Naive thymus-derived CD4-positive, alpha-beta T cell (primary cell): ENCODE measurements around the gene POC1A. TPM values are rescaled to one million over a fixed set of nuclear protein-coding genes. Genes with fewer than 3 reads are reported as not detected.

Experiments used
- ATAC-seq: fragments of 150-1000 bp; cut with Tn5 transposase; 2 replicates; pipeline ENCODE4 v1.10.0; 2021; ENCODE audit warnings: mild to moderate bottlenecking, moderate library complexity
- CTCF ChIA-PET: fragments of 350-600 bp; sonication (Branson Sonifier 250); formaldehyde crosslinking; loops from one replicate; lab custom pipeline; 2021; ENCODE audit warnings: antibody characterized with exemption; lab: Charles Lee
- POLR2A ChIA-PET: fragments of 350-600 bp; sonication (Branson Sonifier 250); formaldehyde crosslinking; loops from one replicate; lab custom pipeline; 2021; ENCODE audit warnings: antibody characterized with exemption, inconsistent platforms; lab: Charles Lee
- DNase-seq, 9 donors: peaks; one replicate each; pipeline versions ENCODE4 v3.0.0 to v3.0.0-alpha.2; 2020 to 2022; ENCODE audit warnings: mixed read lengths in 1 of 9
- H3K27ac ChIP-seq: one replicate; pipeline ENCODE4 v1.7.0; 2013; ENCODE audit warnings: mild to moderate bottlenecking, low read depth, low read length, moderate library complexity
- H3K27me3 ChIP-seq, 2 donors: one replicate each; pipeline ENCODE4 v1.7.0; 2013; ENCODE audit warnings: low read length in 2 of 2, mild to moderate bottlenecking in 2 of 2, moderate library complexity in 2 of 2; ENCODE audit not compliant: control insufficient read depth in 2 of 2, insufficient read depth in 2 of 2
- H3K36me3 ChIP-seq, 3 experiments: 1 replicate in 2 of 3; 2 replicates in 1 of 3; pipeline ENCODE4 v1.7.0; 2013; ENCODE audit warnings: low read length in 3 of 3, mild to moderate bottlenecking in 3 of 3, moderate library complexity in 1 of 3; ENCODE audit not compliant: insufficient read depth in 3 of 3, control insufficient read depth in 2 of 3
- H3K4me1 ChIP-seq, 2 donors: one replicate each; pipeline ENCODE4 v1.7.0; 2013; ENCODE audit warnings: low read length in 2 of 2, mild to moderate bottlenecking in 2 of 2, moderate library complexity in 1 of 2; ENCODE audit not compliant: control insufficient read depth in 2 of 2, insufficient read depth in 2 of 2
- H3K4me3 ChIP-seq: 2 replicates; pipeline ENCODE4 v1.7.0; 2013; ENCODE audit warnings: mild to moderate bottlenecking, low read length
- H3K9me3 ChIP-seq, 3 experiments: 1 replicate in 2 of 3; 2 replicates in 1 of 3; pipeline ENCODE4 v1.7.0; 2013; ENCODE audit warnings: low read length in 3 of 3; ENCODE audit not compliant: control insufficient read depth in 2 of 3
- H3K27ac Mint-ChIP-seq, 9 donors: one replicate each; pipeline ENCODE4 v1.8.0; 2020 to 2022; ENCODE audit warnings: mixed read lengths in 9 of 9, mild to moderate bottlenecking in 8 of 9, moderate library complexity in 5 of 9, inconsistent platforms in 2 of 9
- H3K27me3 Mint-ChIP-seq, 5 donors: one replicate each; pipeline ENCODE4 v1.8.0; 2021 to 2022; ENCODE audit warnings: mixed read lengths in 5 of 5, mild to moderate bottlenecking in 1 of 5
- H3K36me3 Mint-ChIP-seq, 5 donors: one replicate each; pipeline ENCODE4 v1.8.0; 2020 to 2022; ENCODE audit warnings: mixed read lengths in 5 of 5, mild to moderate bottlenecking in 3 of 5, inconsistent platforms in 1 of 5
- H3K4me1 Mint-ChIP-seq, 7 donors: one replicate each; pipeline ENCODE4 v1.8.0; 2020 to 2022; ENCODE audit warnings: mixed read lengths in 7 of 7, mild to moderate bottlenecking in 3 of 7, inconsistent platforms in 1 of 7
- H3K4me3 Mint-ChIP-seq, 10 donors: one replicate each; pipeline ENCODE4 v1.8.0; 2020 to 2022; ENCODE audit warnings: mild to moderate bottlenecking in 10 of 10, mixed read lengths in 10 of 10, moderate library complexity in 6 of 10, inconsistent platforms in 2 of 10
- H3K9me3 Mint-ChIP-seq, 11 donors: one replicate each; pipeline ENCODE4 v1.8.0; 2020 to 2022; ENCODE audit warnings: mixed read lengths in 11 of 11, mild to moderate bottlenecking in 4 of 11, inconsistent platforms in 1 of 11, moderate library complexity in 1 of 11
- intact Hi-C, 2 donors: fragments of 100-400 bp; cut with micrococcal nuclease; formaldehyde crosslinking; loops; one replicate each; pipeline ENCODE4 v1.15.1; 2023
- polyA plus RNA-seq, 2 donors: library from polyadenylated mRNA; unstranded; fragments of 300-500 nt; fragmentation: Illumina TruSeq; gene quantifications; one replicate each; pipeline ENCODE4 v1.2.3, GENCODE V29; 2021
- total RNA-seq, 6 experiments: library from RNA in 5 of 6; stranded (reverse) in 5 of 6; gene quantifications; 1 replicate in 5 of 6; 2 replicates in 1 of 6; pipeline ENCODE4 v1.2.3 and lab custom pipeline; 2021 to 2026

Gene POC1A
- total and polyA plus RNA-seq, 7 experiments from 2014 or later, result 0.58 to 19.7 (median 1.3) TPM

GRCh38 chr3:52121813-52122212, 32.4 kb downstream of the POC1A start:
- intact Hi-C loops, result loop anchor here in 1 of 2 donors (5.0 kb wide), 2 partner anchors 70 to 180 kb away; partner anchors contain the start of genes PARP3 and RRP9
- no peaks in the 10 kb centered on the region for H3K9me3 ChIP-seq
- no peak for DNase-seq
- peak overlapping the region in 1 of 9 donors; percentile 64 for H3K27ac Mint-ChIP-seq
- peaks cover 0 to 28% (median 0%) of the 10 kb centered on the region in 7 donors for H3K4me1 Mint-ChIP-seq
- no peaks in the 10 kb centered on the region for H3K27me3 ChIP-seq
- no peaks in the 10 kb centered on the region for H3K36me3 ChIP-seq
- H3K27ac ChIP-seq, result no peak overlapping the region
- peak; percentile 38 for ATAC-seq
- H3K9me3 Mint-ChIP-seq, result no peaks in the 10 kb centered on the region
- no peaks in the 10 kb centered on the region for H3K27me3 Mint-ChIP-seq
- peaks cover 0 to 6% (median 0%) of the 10 kb centered on the region in 5 donors for H3K36me3 Mint-ChIP-seq
- ChIA-PET POLR2A (interaction anchor here (0.7 to 2.2 kb wide), 3 partner anchors 22 to 180 kb away, joined by 3 to 5 read pairs (median 3); partner anchors contain the start of genes PARP3 and RRP9), CTCF (interaction anchor here (0.8 to 5.8 kb wide), 7 partner anchors 15 to 124 kb away, joined by 3 to 67 read pairs (median 11); partner anchors contain the start of gene DUSP7)
- H3K4me1 ChIP-seq, result no peaks in the 10 kb centered on the region
- H3K4me3 Mint-ChIP-seq, result no peak overlapping the region
- H3K4me3 ChIP-seq, result no peak overlapping the region

DNA sequence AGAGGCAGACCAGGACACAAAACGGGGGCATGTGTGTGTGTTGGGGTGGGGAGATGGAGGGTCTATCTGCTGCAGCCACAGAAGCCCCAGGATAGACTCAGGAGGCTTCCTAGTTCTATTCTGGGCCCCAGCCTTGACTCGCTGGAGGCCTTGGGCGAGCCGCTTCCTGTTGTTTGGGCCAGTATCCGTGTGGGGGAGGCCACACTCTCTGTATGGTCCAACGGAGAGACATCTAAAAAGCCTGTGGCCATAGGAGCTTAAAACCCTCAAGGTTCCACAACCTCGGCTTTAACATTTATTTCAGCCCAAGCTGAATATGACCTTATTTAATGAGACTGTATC, 32.8 kb downstream of the POC1A start:
- POLR2A ChIA-PET, result interaction anchor here (1.3 to 2.2 kb wide), 3 partner anchors 64 to 180 kb away, joined by 3 to 5 read pairs (median 3); partner anchors contain the start of genes PARP3 and RRP9
- intact Hi-C loops, result loop anchor here in 1 of 2 donors (5.0 kb wide), 2 partner anchors 69 to 179 kb away; partner anchors contain the start of genes PARP3 and RRP9
- H3K27me3 Mint-ChIP-seq, result no peaks in the 10 kb centered on the region

DNA sequence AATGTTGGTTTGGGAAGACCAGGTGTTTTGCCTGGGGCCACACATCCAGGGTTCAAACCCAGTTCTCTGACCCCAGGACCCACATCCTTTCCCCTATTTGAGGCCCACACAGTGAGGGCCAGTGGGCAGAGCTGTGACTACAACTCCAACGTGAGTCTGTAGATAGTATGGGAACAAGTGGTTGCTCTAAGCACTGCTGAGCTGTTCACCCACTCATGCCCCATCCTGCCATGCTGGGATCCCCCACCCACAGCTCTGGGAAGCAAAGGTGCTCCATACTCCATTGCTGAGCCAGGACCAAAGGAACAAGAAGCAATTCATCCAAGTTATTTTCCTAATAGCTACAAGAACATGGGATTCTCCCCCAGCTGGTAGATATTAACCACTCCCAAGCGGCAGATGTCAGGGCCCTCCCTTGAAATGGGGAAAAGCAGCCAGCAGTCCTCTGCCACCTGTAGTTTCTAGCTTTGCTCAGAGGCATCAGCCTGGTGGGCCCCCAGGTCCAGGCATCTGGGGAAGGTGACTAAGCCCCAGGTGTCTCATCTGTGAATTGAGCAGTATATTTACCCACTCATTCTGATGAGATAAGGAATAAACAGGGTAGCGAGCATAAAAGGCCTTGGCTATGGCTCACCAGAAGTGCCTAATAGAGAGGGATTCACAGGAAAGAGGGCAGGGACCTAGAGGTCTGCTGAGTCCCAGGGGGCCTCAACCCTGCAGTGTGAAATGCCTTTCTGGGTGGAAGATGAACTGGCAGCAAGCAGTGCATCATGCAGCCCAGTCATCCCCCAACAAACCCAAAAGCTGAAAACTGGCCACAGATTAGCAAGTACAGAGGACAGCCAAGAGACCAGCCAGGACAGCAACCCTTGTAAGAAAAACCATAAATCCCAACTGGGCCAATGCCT, 33.4 kb downstream of the POC1A start:
- no peaks in the 10 kb centered on the region for H3K36me3 ChIP-seq
- ChIA-PET CTCF (interaction anchor here (0.7 to 5.8 kb wide), 8 partner anchors 16 to 301 kb away, joined by 3 to 67 read pairs (median 8); no protein-coding TSS in a partner anchor), POLR2A (interaction anchor here (0.5 to 1.5 kb wide), 3 partner anchors 37 to 179 kb away, joined by 3 read pairs; partner anchors contain the start of genes PARP3 and RRP9)
- DNase-seq, result no peak
- no peak overlapping the region for H3K4me3 ChIP-seq
- no peaks in the 10 kb centered on the region for H3K4me1 ChIP-seq
- ATAC-seq, result no peak
- Mint-ChIP-seq H3K9me3 (no peaks in the 10 kb centered on the region), H3K27me3 (no peaks in the 10 kb centered on the region), H3K4me1 (peaks cover 0 to 28% (median 0%) of the 10 kb centered on the region in 7 donors), H3K27ac (peak overlapping the region in 4 of 9 donors; percentile 10 to 86 (median 41)), H3K36me3 (peaks cover 0 to 4% (median 0%) of the 10 kb centered on the region in 5 donors), H3K4me3 (peak overlapping the region in 1 of 10 donors; percentile 40)
- no peak overlapping the region for H3K27ac ChIP-seq
- no peaks in the 10 kb centered on the region for H3K27me3 ChIP-seq
- no peaks in the 10 kb centered on the region for H3K9me3 ChIP-seq
- intact Hi-C loops, result loop anchor here in 1 of 2 donors (5.0 kb wide), 2 partner anchors 69 to 179 kb away; partner anchors contain the start of genes PARP3 and RRP9

More for the DNA sequence above, 32.8 kb downstream of the POC1A start:
- Mint-ChIP-seq H3K4me1 (peaks cover 0 to 28% (median 0%) of the 10 kb centered on the region in 7 donors), H3K27ac (peak overlapping the region in 1 of 9 donors; percentile 86), H3K9me3 (no peaks in the 10 kb centered on the region), H3K36me3 (peaks cover 0 to 6% (median 0%) of the 10 kb centered on the region in 5 donors), H3K4me3 (peak overlapping the region in 1 of 10 donors; percentile 40)
- H3K36me3 ChIP-seq, result no peaks in the 10 kb centered on the region
- CTCF ChIA-PET, result interaction anchor here (0.8 to 5.8 kb wide), 7 partner anchors 16 to 123 kb away, joined by 3 to 67 read pairs (median 11); partner anchors contain the start of gene DUSP7
- H3K4me3 ChIP-seq, result no peak overlapping the region
- ATAC-seq (peak; percentile 48), DNase-seq (no peak)
- H3K4me1 ChIP-seq, result no peaks in the 10 kb centered on the region
- no peaks in the 10 kb centered on the region for H3K27me3 ChIP-seq
- H3K9me3 ChIP-seq, result no peaks in the 10 kb centered on the region
- no peak overlapping the region for H3K27ac ChIP-seq

- H3K4me1 ChIP-seq, result no peaks in the 10 kb centered on the region
- POLR2A ChIA-PET, result interaction anchor here (1.1 kb wide), 1 partner anchor 66 kb away, joined by 3 read pairs; no protein-coding TSS in a partner anchor
Measured at GRCh38 chr3:52119826-52120225, 34.4 kb downstream of the POC1A start.

DNA sequence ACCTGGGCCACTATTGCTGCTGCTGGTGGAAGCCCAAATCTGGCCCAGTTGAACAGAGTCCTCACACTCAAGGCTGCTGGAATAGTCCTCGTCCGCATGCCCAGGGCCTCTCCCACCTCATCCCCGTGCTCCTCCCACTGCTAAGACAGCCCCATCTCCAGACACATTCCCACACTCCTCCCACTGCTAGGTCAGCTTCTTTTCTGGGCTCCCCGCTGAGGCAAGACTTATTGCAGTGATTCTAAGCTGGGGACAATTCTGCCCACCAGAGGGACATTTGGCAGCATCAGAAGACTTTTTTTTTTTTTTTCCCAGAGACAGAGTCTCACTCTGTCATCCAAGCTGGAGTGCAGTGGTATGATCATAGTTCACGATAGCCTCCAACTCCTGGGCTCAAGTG, 35.1 kb downstream of the POC1A start:
- ChIA-PET POLR2A (interaction anchor here (1.1 kb wide), 1 partner anchor 65 kb away, joined by 3 read pairs; no protein-coding TSS in a partner anchor), CTCF (interaction anchor here (0.6 to 5.8 kb wide), 2 partner anchors 115 to 123 kb away, joined by 4 to 67 read pairs; no protein-coding TSS in a partner anchor)
- Histone ChIP-seq H3K4me3 (no peak overlapping the region), H3K27ac (no peak overlapping the region), H3K36me3 (no peaks in the 10 kb centered on the region), H3K4me1 (no peaks in the 10 kb centered on the region), H3K27me3 (no peaks in the 10 kb centered on the region), H3K9me3 (no peaks in the 10 kb centered on the region)
- Mint-ChIP-seq H3K4me1 (peaks cover 0 to 28% (median 0%) of the 10 kb centered on the region in 7 donors), H3K4me3 (no peak overlapping the region), H3K36me3 (peaks cover 0 to 4% (median 0%) of the 10 kb centered on the region in 5 donors), H3K9me3 (no peaks in the 10 kb centered on the region), H3K27ac (no peak overlapping the region), H3K27me3 (no peaks in the 10 kb centered on the region)
- intact Hi-C loops, result no loop called here
- ATAC-seq (no peak), DNase-seq (no peak)

More at GRCh38 chr3:52119826-52120225, 34.4 kb downstream of the POC1A start:
- Histone ChIP-seq H3K4me3 (no peak overlapping the region), H3K27ac (no peak overlapping the region), H3K9me3 (no peaks in the 10 kb centered on the region), H3K36me3 (no peaks in the 10 kb centered on the region), H3K27me3 (no peaks in the 10 kb centered on the region)
- intact Hi-C loops, result loop anchor here in 1 of 2 donors (5.0 kb wide), 2 partner anchors 68 to 178 kb away; partner anchors contain the start of genes PARP3 and RRP9
- Mint-ChIP-seq H3K4me3 (no peak overlapping the region), H3K4me1 (peaks cover 0 to 28% (median 0%) of the 10 kb centered on the region in 7 donors), H3K27me3 (no peaks in the 10 kb centered on the region), H3K9me3 (no peaks in the 10 kb centered on the region), H3K36me3 (peaks cover 0 to 4% (median 0%) of the 10 kb centered on the region in 5 donors), H3K27ac (peak overlapping the region in 1 of 9 donors; percentile 21)
- CTCF ChIA-PET, result interaction anchor here (1.3 to 5.8 kb wide), 2 partner anchors 79 to 116 kb away, joined by 4 to 67 read pairs; no protein-coding TSS in a partner anchor
- DNase-seq (no peak), ATAC-seq (peak; percentile 68)
